Right atrium auricular region (tissue), 2 donors: ENCODE measurements around the gene RNPS1. TPM values are rescaled to one million over a fixed set of nuclear protein-coding genes. Genes with fewer than 3 reads are reported as not detected.

ENCODE experiments used
- DNase-seq: peaks from one replicate; pipeline ENCODE4 v3.0.0-alpha.2; 2019; ENCODE audit warnings: low spot score
- H3K27ac ChIP-seq, 2 donors: fragments of 200-600 bp; sonication (generic); 1 replicate in 1 of 2; 2 replicates in 1 of 2; pipeline ENCODE4 v1.5.1; 2016 to 2019
- H3K27me3 ChIP-seq, 2 donors: fragments of 200-600 bp; sonication (generic); one replicate each; pipeline versions ENCODE4 v1.5.1 to v1.6.0; 2017 to 2019
- H3K36me3 ChIP-seq: fragments of 200-600 bp; sonication (generic); one replicate; pipeline ENCODE4 v1.5.1; 2016
- H3K4me1 ChIP-seq, 2 donors: fragments of 200-600 bp; sonication (generic); one replicate each; pipeline versions ENCODE4 v1.5.1 to v1.6.0; 2017 to 2019
- H3K4me3 ChIP-seq, 2 donors: fragments of 200-600 bp; sonication (generic); 1 replicate in 1 of 2; 2 replicates in 1 of 2; pipeline ENCODE4 v1.5.1; 2017 to 2019; ENCODE audit warnings: mild to moderate bottlenecking in 1 of 2, moderate library complexity in 1 of 2
- H3K9me3 ChIP-seq, 2 donors: fragments of 200-600 bp; sonication (generic); one replicate each; pipeline ENCODE4 v1.5.1; 2019
- CTCF ChIP-seq, 2 donors: fragments of 200-600 bp; sonication (generic); IDR thresholded peaks; one replicate each; pipeline ENCODE4 v1.5.1; 2019; ENCODE audit warnings: antibody characterized with exemption in 2 of 2
- total RNA-seq, 2 donors: library from RNA; depleted of rRNA; stranded (reverse); fragments of >200 nt; gene quantifications; one replicate each; pipeline ENCODE4 v1.1.0, GENCODE V29; 2016

Gene RNPS1
- total RNA-seq, 2 donors from 2014 or later, result 93.6 to 124 TPM

GRCh38 chr16:2235695-2236336 lies 32.1 kb downstream of the RNPS1 start:
- Histone ChIP-seq H3K36me3 (peaks cover 51% of the 10 kb centered on the region), H3K4me3 (no peak overlapping the region)
- no peak for TF ChIP-seq CTCF (IDR thresholded peaks at IDR 0.05)

GRCh38 chr16:2235234-2235651 lies 32.7 kb downstream of the RNPS1 start:
- TF ChIP-seq CTCF (IDR thresholded peaks at IDR 0.05), result no peak
- Histone ChIP-seq H3K36me3 (peaks cover 57% of the 10 kb centered on the region), H3K4me3 (no peak overlapping the region), H3K4me1 (peaks cover 0 to 25% of the 10 kb centered on the region in 2 donors), H3K27me3 (no peaks in the 10 kb centered on the region), H3K9me3 (no peaks in the 10 kb centered on the region), H3K27ac (no peak overlapping the region)
- no peak for DNase-seq

More at GRCh38 chr16:2235695-2236336, 32.1 kb downstream of the RNPS1 start:
- Histone ChIP-seq H3K9me3 (no peaks in the 10 kb centered on the region), H3K27me3 (no peaks in the 10 kb centered on the region), H3K4me1 (peaks cover 0 to 25% of the 10 kb centered on the region in 2 donors), H3K27ac (no peak overlapping the region)
- DNase-seq, result no peak

- Histone ChIP-seq H3K36me3 (peaks cover 60% of the 10 kb centered on the region), H3K27ac (no peak overlapping the region), H3K9me3 (no peaks in the 10 kb centered on the region), H3K27me3 (no peaks in the 10 kb centered on the region), H3K4me3 (no peak overlapping the region), H3K4me1 (peaks cover 0 to 25% of the 10 kb centered on the region in 2 donors)
- TF ChIP-seq CTCF (IDR thresholded peaks at IDR 0.05), result no peak
- DNase-seq, result no peak
Measured at GRCh38 chr16:2234813-2235170, 33.1 kb downstream of the RNPS1 start.

- Histone ChIP-seq H3K27ac (no peak overlapping the region), H3K36me3 (peaks cover 67% of the 10 kb centered on the region), H3K27me3 (no peaks in the 10 kb centered on the region), H3K4me3 (no peak overlapping the region), H3K9me3 (no peaks in the 10 kb centered on the region), H3K4me1 (peaks cover 0 to 25% of the 10 kb centered on the region in 2 donors)
- TF ChIP-seq CTCF (IDR thresholded peaks at IDR 0.05), result no peak
- no peak for DNase-seq
Measured at GRCh38 chr16:2233872-2234812, 33.8 kb downstream of the RNPS1 start.

GRCh38 chr16:2233046-2233775 lies 34.7 kb downstream of the RNPS1 start:
- no peak for DNase-seq
- peaks cover 76% of the 10 kb centered on the region for H3K36me3 ChIP-seq
- H3K4me3 ChIP-seq, result no peak overlapping the region
- H3K4me1 ChIP-seq, result peaks cover 0 to 25% of the 10 kb centered on the region in 2 donors
- no peak for TF ChIP-seq CTCF (IDR thresholded peaks at IDR 0.05)
- no peak overlapping the region for H3K27ac ChIP-seq
- no peaks in the 10 kb centered on the region for H3K9me3 ChIP-seq
- no peaks in the 10 kb centered on the region for H3K27me3 ChIP-seq
